K562 (cell line): ENCODE measurements around the gene SRPK2. TPM values are rescaled to one million over a fixed set of nuclear protein-coding genes. Genes with fewer than 3 reads are reported as not detected.

Experiments
- BDP1 ChIP-seq: IDR thresholded peaks from 3 replicates; pipeline ENCODE4 v1.6.1; 2011; ENCODE audit not compliant: insufficient read length, insufficient read depth
- DACH1 ChIP-seq: fragments of 450-650 bp; IDR thresholded peaks from 2 replicates; pipeline ENCODE4 v1.6.1; 2018; ENCODE audit not compliant: partially characterized antibody
- DPF2 ChIP-seq: fragments of 450-650 bp; IDR thresholded peaks from 2 replicates; pipeline ENCODE4 v1.6.1; 2016
- ETV6 ChIP-seq, 3 experiments: fragments of 150-350 bp in 1 of 3; sonication (generic) in 1 of 3; formaldehyde crosslinking in 1 of 3; IDR thresholded peaks; 2 replicates each; pipeline versions ENCODE4 v1.6.1 to v1.8.0; 2014 to 2022; ENCODE audit warnings: borderline replicate concordance in 2 of 3, low read depth in 2 of 3, antibody characterized with exemption in 1 of 3, low read length in 1 of 3, mild to moderate bottlenecking in 1 of 3, missing genetic modification reagents in 1 of 3
- FOXP1 ChIP-seq: sonication (generic); formaldehyde crosslinking; IDR thresholded peaks from 2 replicates; pipeline ENCODE4 v1.8.0; 2022; ENCODE audit warnings: mild to moderate bottlenecking, missing genetic modification reagents
- GABPA ChIP-seq: fragments of 200-800 bp; sonication (Bioruptor generic); conservative IDR thresholded peaks from 2 replicates; pipeline ENCODE4 v1.6.1; 2016; ENCODE audit warnings: low read depth, missing genetic modification characterization, missing compliant biosample characterization
- JUN ChIP-seq, 2 experiments: sonication (generic) in 1 of 2; formaldehyde crosslinking in 1 of 2; IDR thresholded peaks; 2 replicates each; pipeline versions ENCODE4 v1.6.1 to v1.8.0; 2012 to 2022; ENCODE audit warnings: borderline replicate concordance in 2 of 2, mild to moderate bottlenecking in 2 of 2, improper control_type of control experiment in 1 of 2, low read depth in 1 of 2, low read length in 1 of 2, missing genetic modification reagents in 1 of 2
- KDM2B ChIP-seq: fragments of 250-450 bp; sonication (Bioruptor Pico); IDR thresholded peaks from 2 replicates; pipeline ENCODE4 v1.8.0; 2021; ENCODE audit warnings: mild to moderate bottlenecking, moderate library complexity
- KDM5B ChIP-seq: fragments of 200-600 bp; sonication (generic); IDR thresholded peaks from 2 replicates; pipeline ENCODE4 v1.6.1; 2012; ENCODE audit warnings: low read depth, mild to moderate bottlenecking, moderate library complexity, low read length, control low read depth, inconsistent platforms; ENCODE audit not compliant: insufficient replicate concordance
- NFYB ChIP-seq: IDR thresholded peaks from 2 replicates; pipeline ENCODE4 v1.6.1; 2011; ENCODE audit warnings: mild to moderate bottlenecking, moderate library complexity; ENCODE audit not compliant: insufficient read length; ENCODE audit errors: extremely low read depth
- PCBP1 ChIP-seq: fragments of 200-400 bp; formaldehyde crosslinking; IDR thresholded peaks from 2 replicates; pipeline ENCODE4 v1.6.1; 2018; ENCODE audit warnings: mild to moderate bottlenecking, low read depth, low read length; ENCODE audit not compliant: poor library complexity, severe bottlenecking
- PML ChIP-seq: IDR thresholded peaks from 2 replicates; pipeline ENCODE4 v1.6.1; 2012; ENCODE audit warnings: low read length, inconsistent platforms
- STAT5A ChIP-seq: IDR thresholded peaks from 2 replicates; pipeline ENCODE4 v1.6.1; 2012; ENCODE audit warnings: low read length, inconsistent platforms, borderline replicate concordance
- TOE1 ChIP-seq, 2 experiments: fragments of 450-650 bp in 1 of 2; sonication (generic) in 1 of 2; formaldehyde crosslinking in 1 of 2; IDR thresholded peaks; 2 replicates each; pipeline versions ENCODE4 v1.7.1 to v1.8.0; 2016 to 2022; ENCODE audit warnings: borderline replicate concordance in 2 of 2, mild to moderate bottlenecking in 2 of 2, antibody characterized with exemption in 1 of 2, inconsistent platforms in 1 of 2, low read depth in 1 of 2, missing genetic modification reagents in 1 of 2, moderate library complexity in 1 of 2
- polyA plus RNA-seq, 8 experiments: library from polyadenylated mRNA; depleted of rRNA in 4 of 8; stranded (reverse) in 5 of 8; unstranded in 3 of 8; fragments of >200 nt; fragmentation: Nextera tagmentation in 2 of 8; fragmentation: Illumina TruSeq in 1 of 8; extraction: Ambion mirVana in 2 of 8; extraction: Trizol in 1 of 8; gene quantifications; 2 replicates each; pipeline versions ENCODE4 v1.2.1 to v1.2.3, GENCODE V29; 2011 to 2014; ENCODE audit warnings: inconsistent platforms in 1 of 8, missing spikeins in 1 of 8
- total RNA-seq, 7 experiments: library from RNA; depleted of rRNA in 6 of 7; stranded (reverse); fragments of >200 nt in 6 of 7; fragmentation: Illumina TruSeq in 2 of 7; extraction: Trizol in 2 of 7; gene quantifications; 2 replicates each; pipeline versions ENCODE4 v1.2.1 to v1.2.3, GENCODE V29; 2011 to 2021; ENCODE audit warnings: low replicate concordance in 1 of 7
- TF ChIP-seq, protein P1 (sequence below): fragments of 450-650 bp; IDR thresholded peaks from 2 replicates; pipeline ENCODE4 v1.7.0; 2016; ENCODE audit warnings: borderline replicate concordance
- TF ChIP-seq, protein P2 (sequence below), 2 experiments: IDR thresholded peaks in 1 of 2; conservative IDR thresholded peaks in 1 of 2; 2 replicates each; pipeline ENCODE4 v1.6.1; 2016; ENCODE audit warnings: low read depth in 2 of 2, mild to moderate bottlenecking in 1 of 2, missing compliant biosample characterization in 1 of 2, missing genetic modification characterization in 1 of 2, moderate library complexity in 1 of 2
- TF ChIP-seq, protein P3 (sequence below): fragments of 450-650 bp; IDR thresholded peaks from 2 replicates; pipeline ENCODE4 v1.6.1; 2017; ENCODE audit warnings: antibody characterized with exemption
- TF ChIP-seq, protein P4 (sequence below): IDR thresholded peaks from 2 replicates; pipeline ENCODE4 v1.6.1; 2011; ENCODE audit not compliant: insufficient read length; ENCODE audit errors: extremely low read depth

The SRPK2 gene
- total and polyA plus RNA-seq, 9 of the 15 experiments (the other 6 are each of a cell fraction or from before 2014, with no cell fraction given): 21.5 to 44.7 (median 33.3) TPM

DNA sequence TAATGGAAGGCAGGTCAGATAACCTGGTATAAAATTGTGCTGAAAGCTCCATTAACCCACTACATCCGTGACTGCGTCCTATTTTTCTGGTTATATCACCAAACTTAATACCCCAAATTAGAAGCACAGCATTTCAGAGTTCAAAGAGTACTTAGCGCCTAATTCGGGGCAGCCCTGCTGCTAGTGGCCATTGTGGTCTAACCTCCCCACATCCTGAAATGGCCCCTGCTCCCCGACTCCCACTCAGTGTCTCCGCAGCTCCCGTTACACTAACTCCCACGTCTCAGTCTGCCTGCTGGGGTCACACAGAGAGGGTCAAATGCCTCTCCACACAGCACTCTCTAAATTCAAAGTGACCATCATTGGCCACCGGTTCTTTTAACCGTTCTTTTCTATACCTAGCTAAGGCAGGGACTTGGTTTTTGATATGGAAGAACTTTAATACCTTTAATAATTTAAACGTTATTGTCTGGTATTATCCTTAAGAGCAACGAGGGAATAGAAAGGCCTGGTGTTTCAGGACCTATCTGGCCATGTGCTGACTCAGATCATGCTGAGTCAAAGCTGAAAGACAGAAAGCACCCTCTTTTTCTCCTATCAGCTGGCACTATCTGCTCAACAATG is 257.6 kb downstream of the SRPK2 start (continued):
- peak; percentile 51 for TF ChIP-seq DACH1
- no peak for TF ChIP-seq NFYB
- TF ChIP-seq TOE1 (IDR thresholded peaks at IDR 0.05; ENCODE audit: borderline replicate concordance): 0 out of 2 replicates have a peak, but pooled peaks have one; percentile 17
- TF ChIP-seq TOE1 (CRISPR knock-in tag; IDR thresholded peaks at IDR 0.05; ENCODE audit: borderline replicate concordance, low read depth): no peak
- no peak for TF ChIP-seq GABPA (tag)
- peak; percentile 34; the same call in 1 of the 2 replicates for TF ChIP-seq JUN (IDR thresholded peaks at IDR 0.05; ENCODE audit: borderline replicate concordance, low read depth, low read length)
- TF ChIP-seq JUN (CRISPR knock-in tag; IDR thresholded peaks at IDR 0.05; ENCODE audit: borderline replicate concordance): no peak
- TF ChIP-seq DPF2: peak; percentile 88
- peak; percentile 31; the same call in 1 of the 2 replicates for TF ChIP-seq PML
- TF ChIP-seq BDP1: no peak
- no peak for TF ChIP-seq KDM2B (CRISPR knock-in tag)
- TF ChIP-seq, protein P1, sequence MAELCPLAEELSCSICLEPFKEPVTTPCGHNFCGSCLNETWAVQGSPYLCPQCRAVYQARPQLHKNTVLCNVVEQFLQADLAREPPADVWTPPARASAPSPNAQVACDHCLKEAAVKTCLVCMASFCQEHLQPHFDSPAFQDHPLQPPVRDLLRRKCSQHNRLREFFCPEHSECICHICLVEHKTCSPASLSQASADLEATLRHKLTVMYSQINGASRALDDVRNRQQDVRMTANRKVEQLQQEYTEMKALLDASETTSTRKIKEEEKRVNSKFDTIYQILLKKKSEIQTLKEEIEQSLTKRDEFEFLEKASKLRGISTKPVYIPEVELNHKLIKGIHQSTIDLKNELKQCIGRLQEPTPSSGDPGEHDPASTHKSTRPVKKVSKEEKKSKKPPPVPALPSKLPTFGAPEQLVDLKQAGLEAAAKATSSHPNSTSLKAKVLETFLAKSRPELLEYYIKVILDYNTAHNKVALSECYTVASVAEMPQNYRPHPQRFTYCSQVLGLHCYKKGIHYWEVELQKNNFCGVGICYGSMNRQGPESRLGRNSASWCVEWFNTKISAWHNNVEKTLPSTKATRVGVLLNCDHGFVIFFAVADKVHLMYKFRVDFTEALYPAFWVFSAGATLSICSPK: no peak
- TF ChIP-seq, protein P2, sequence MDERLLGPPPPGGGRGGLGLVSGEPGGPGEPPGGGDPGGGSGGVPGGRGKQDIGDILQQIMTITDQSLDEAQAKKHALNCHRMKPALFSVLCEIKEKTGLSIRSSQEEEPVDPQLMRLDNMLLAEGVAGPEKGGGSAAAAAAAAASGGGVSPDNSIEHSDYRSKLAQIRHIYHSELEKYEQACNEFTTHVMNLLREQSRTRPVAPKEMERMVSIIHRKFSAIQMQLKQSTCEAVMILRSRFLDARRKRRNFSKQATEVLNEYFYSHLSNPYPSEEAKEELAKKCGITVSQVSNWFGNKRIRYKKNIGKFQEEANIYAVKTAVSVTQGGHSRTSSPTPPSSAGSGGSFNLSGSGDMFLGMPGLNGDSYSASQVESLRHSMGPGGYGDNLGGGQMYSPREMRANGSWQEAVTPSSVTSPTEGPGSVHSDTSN (CRISPR knock-in tag; IDR thresholded peaks at IDR 0.05; ENCODE audit: low read depth): no peak
- TF ChIP-seq, protein P2 (tag; conservative IDR thresholded peaks at IDR 0.05; ENCODE audit: low read depth): no peak
- no peak for TF ChIP-seq PCBP1
- TF ChIP-seq, protein P3, sequence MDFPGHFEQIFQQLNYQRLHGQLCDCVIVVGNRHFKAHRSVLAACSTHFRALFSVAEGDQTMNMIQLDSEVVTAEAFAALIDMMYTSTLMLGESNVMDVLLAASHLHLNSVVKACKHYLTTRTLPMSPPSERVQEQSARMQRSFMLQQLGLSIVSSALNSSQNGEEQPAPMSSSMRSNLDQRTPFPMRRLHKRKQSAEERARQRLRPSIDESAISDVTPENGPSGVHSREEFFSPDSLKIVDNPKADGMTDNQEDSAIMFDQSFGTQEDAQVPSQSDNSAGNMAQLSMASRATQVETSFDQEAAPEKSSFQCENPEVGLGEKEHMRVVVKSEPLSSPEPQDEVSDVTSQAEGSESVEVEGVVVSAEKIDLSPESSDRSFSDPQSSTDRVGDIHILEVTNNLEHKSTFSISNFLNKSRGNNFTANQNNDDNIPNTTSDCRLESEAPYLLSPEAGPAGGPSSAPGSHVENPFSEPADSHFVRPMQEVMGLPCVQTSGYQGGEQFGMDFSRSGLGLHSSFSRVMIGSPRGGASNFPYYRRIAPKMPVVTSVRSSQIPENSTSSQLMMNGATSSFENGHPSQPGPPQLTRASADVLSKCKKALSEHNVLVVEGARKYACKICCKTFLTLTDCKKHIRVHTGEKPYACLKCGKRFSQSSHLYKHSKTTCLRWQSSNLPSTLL: no peak
- no peak for TF ChIP-seq FOXP1 (CRISPR knock-in tag)
- TF ChIP-seq KDM5B: no peak
- TF ChIP-seq ETV6 (IDR thresholded peaks at IDR 0.05; ENCODE audit: borderline replicate concordance in 1 of 2, low read depth in 2 of 2, low read length in 1 of 2): no peak
- TF ChIP-seq ETV6 (CRISPR knock-in tag; IDR thresholded peaks at IDR 0.05; ENCODE audit: borderline replicate concordance): no peak
- peak; percentile 12; the same call in 1 of the 2 replicates for TF ChIP-seq STAT5A
- TF ChIP-seq, protein P4, sequence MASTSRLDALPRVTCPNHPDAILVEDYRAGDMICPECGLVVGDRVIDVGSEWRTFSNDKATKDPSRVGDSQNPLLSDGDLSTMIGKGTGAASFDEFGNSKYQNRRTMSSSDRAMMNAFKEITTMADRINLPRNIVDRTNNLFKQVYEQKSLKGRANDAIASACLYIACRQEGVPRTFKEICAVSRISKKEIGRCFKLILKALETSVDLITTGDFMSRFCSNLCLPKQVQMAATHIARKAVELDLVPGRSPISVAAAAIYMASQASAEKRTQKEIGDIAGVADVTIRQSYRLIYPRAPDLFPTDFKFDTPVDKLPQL: no peak
